ENCODE measurements around the gene KCNQ1.

The KCNQ1 gene

GRCh38 chr11:2559527-2560311 is 114.9 kb downstream of the KCNQ1 start:
- DNase-seq = no peak

DNA sequence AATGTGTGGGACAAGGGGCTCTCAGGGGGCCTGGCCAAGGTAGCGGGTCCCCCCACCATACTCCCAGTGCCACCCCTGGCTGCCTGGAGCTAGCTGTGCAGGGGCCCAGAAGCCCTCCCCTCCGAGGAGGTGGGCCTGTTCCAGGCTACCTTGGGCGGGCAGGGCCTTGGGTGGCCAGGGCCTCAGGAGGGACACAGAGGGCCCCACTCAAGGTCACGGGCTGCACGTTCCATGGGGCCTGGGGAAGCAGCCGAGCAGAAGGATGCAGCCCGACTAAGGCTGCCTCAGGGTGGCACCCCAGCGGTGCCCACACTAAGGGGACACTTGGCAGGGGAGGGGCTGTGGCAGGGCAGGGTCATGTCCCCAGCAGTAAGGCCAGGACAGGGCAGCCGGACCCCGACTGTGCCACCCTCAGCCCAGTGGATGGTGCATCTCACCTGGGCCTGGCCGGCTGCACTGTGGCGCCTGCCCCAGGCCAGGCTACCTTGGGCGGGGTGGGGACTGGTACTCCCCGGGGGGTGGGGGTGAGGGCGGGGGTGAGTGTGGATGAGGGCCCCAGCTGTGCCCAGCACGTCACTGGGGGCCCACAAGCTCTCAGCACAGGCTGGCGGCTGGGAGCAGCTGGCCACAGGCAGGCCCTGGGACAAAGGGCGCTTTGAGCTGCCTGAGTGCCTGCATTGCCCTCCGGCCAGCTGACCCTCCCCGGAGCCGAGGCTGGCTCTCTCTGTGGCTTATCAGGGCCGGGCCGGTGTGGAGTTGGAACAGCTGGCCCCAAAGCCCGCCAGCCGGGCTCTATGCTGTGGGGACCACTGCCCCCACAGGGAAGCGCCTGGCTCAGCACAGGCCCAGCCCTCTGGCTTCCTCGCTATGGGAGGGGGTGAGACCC is 117.1 kb downstream of the KCNQ1 start:
- no peak for DNase-seq

GRCh38 chr11:2562890-2563212 is 118.0 kb downstream of the KCNQ1 start:
- DNase-seq = no peak

DNA sequence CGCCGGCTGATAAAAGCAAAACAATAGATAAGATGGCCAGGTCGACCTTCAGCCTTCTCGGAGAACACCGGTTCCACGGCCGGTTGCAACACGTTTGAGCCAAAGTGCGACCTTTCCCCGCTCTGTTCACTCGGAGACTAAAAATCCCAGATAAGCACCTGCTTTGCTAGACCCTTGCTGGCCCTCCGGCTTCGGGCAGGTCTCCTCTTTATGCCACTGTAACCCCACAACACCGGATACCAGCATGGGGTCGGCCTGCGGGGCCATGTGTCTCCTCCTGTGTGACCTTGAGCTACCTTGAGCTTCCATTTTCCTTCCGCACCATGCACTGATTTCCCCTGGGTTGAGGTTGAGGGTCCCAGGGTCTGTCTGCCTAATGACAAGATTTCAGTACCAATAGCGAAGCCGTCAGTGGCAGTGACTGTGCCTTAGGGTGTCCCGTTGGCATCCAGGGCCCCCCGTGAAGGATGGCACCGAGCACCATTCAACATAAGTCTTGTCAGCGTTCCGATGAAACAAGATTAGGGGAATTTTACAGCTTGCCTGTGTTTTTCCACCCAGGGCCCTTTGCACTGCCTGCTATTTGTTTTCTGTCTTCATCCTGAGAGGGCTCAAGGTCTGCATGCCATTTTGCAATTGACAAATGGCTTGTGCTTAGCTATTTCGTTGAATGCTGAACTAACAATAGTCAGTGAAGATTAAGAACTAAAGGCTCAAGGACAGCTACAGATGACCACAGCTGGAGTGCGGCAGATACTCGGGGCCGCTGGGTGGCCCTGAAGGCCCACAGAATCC is 118.6 kb downstream of the KCNQ1 start:
- no peak for DNase-seq

DNA sequence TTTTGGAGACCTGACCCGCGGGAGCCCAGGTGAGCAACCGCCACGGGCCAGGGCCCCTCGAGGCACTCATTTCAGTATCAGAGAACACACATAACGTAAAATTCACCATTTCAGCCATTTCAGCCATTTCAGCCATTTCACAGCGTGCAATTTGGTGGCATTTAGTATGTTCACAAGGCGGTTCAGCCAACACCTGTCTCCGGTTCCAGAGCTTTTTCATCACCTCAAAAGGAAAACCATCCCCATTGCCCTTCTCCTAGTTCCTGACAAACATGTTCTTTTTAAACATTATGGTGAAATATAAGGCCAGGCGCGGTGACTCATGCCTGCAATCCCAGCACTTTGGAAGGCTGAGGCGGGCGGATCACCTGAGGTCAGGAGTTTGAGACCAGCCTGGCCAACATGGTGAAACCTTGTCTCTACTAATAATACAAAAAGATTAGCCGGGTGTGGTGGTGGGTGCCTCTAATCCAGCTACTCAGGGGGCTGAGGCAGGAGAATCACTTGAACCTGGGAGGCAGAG is 119.3 kb downstream of the KCNQ1 start:
- no peak for DNase-seq

- DNase-seq = no peak
These were observed 120.0 kb downstream of the KCNQ1 start for GRCh38 chr11:2564588-2565425.

DNA sequence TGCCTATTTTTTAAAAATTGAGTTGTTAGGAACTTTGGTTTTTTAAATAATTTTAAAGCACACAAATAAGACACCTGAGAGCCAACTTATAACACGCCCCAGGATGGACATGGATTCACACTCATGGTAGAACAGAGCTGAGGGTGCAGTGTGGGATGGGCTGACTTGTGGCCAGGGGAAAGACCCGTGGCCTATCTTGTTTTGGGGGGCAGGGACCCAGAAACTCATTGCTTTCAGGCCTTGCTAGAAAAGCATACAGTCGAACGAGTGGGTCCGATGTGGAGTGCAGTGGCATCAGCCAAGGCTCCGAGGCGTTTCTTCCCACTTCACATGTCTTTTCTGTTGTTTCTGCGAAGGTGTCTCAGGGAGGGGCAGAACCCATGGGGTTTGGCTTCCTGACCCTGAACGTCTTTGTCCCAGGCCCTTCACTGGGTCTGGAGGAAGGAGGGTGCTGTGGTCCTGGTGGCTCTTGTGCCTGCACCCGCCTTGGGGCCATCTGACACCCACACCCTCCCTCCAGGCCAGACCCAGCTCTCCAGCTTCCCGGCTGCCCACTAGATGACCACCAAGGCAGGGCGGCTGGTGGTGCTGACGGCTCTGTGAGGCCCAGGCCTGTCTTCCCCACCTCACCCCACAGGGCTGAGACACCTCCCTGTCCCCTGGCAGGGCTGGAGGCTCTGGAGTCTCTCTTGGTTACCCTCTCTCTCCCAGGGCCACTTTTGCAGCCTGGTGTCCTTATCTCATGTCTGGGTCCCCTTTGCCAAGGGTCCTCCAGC is 120.8 kb downstream of the KCNQ1 start:
- DNase-seq = no peak

DNA sequence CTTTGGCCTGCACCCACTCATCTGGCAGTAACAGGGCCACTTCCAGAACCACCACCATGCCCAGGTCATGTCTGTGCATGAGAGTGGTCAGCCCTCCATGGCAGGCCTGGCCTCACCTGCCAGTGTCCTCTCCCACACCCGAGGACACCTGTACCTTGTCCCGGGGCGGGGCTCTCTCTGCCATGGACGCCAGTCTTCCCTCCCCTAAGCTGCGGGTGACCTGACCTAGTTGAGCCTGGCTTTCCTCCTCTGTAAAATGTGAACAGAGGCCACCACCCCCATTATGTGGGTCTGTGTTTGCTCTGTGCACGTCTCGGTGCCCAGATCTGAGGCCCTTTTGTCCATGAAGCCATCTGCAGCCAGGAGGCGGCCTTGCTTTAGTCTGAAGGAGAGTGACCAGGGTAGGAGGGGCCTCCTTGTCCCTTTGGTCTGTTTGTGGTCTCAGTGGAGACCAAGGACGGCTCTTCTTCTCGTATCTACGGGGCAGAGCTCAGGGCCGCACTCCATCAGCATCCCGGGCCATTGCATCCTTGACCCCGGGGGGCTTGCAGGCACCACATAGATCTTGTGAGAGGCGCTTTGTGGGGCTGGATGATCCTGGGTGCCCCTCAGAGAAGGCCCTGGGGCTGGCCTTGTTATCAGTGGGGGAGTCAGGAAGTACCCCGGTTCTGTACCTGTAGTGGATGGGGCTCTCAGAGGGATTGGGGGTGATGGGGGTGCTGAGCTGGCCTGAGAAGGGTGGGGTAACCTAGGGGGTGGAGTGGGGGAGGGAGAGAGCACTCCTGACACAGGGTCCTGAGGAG is 121.6 kb downstream of the KCNQ1 start:
- no peak for DNase-seq

DNA sequence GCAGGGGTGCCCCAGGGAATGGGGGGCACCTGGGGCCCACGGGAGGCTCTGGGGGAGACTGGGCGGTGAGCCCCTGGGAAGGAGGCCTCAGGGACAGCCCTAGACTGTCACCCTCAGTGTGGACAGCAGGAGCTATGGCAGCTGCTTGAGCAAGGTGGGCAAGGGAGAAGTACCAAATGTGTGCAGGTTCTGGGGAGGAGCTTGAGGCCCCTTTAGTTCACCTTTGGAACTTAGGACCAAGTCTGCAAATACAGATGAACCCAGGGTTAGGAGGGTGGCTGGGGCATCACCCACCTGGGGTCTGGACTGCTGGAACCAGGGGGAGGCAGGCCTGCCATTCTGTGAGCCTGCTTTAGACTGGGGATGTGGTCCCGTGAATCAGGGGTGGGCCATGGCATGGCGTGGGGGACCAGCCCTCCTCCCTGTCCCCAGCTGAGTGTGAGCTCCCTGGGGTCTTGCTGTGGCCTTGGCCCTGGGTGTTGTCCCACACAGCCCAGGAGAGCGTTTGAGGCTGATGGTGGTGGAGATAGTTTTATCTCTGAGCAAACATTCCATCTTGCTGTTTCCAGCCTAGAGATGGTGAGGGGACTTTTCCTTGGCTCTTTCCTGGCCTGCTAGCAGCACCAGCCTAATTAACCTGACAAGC is 122.3 kb downstream of the KCNQ1 start:
- no peak for DNase-seq

- no peak for DNase-seq
These were observed 124.5 kb downstream of the KCNQ1 start for GRCh38 chr11:2569321-2569721.

- DNase-seq = no peak
These were observed 125.0 kb downstream of the KCNQ1 start for GRCh38 chr11:2569731-2570210.

DNA sequence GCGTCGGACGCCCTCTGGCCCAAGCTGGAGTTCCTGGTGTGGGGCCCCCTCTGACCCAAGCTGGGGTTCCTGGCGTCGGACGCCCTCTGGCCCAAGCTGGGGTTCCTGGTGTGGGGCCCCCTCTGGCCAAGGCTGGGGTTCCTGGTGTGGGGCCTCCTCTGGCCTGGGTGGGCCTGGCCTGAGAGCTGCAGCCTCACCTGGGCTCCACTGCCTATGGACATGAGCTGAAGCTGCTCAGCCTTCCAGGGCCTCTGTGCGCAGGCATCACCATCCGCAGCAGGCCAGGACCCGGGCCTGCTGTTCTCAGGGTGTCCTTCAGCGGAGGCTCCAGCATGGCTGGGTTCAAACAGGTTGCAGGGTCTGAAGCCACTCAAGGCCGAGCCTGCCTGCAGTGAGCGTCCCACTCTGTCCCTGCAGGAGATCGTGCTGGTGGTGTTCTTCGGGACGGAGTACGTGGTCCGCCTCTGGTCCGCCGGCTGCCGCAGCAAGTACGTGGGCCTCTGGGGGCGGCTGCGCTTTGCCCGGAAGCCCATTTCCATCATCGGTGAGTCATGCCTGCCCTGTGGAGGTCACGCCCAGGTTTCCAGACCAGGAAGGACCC is 125.5 kb downstream of the KCNQ1 start:
- no peak for DNase-seq

- no peak for DNase-seq
These were observed 126.2 kb downstream of the KCNQ1 start for GRCh38 chr11:2570841-2571597.

DNA sequence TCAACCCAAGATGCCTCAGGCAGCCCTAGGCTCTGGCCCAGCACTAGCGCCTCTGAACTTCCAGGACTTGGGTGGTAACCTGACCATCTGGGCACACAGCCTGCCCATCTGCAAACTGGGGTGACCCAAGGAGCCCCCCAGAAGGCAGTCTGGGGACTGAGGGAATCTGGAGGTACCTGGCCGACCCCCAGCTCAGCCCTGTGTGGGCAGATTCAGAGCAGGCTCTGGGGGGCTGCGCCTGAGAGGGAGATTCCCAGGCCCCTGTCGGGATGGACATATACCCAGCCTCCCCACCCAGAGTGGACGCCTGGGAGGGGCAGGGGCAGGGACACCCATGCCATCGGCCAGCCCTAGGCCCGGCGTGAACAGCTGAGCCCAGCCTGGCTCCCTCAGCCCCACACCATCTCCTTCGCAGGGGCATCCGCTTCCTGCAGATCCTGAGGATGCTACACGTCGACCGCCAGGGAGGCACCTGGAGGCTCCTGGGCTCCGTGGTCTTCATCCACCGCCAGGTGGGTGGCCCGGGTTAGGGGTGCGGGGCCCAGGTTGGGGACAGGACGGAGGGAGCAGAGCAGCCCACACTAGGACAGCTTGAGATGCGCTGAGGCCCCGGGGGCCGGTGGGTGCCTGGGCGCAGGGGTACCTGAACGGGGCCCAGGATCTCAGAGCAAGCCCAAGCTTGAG is 126.9 kb downstream of the KCNQ1 start:
- no peak for DNase-seq

- DNase-seq = no peak
These were observed 127.9 kb downstream of the KCNQ1 start for GRCh38 chr11:2572491-2573239.

GRCh38 chr11:2573240-2574042 is 128.6 kb downstream of the KCNQ1 start:
- no peak for DNase-seq
